Measurements from ENCODE around the gene PPP2R3B.
"Not testable (repeated sequence)": the region's sequence is repeated elsewhere in the genome, so short reads cannot be mapped to it uniquely, and the experiment has no call there.

Gene PPP2R3B

GRCh38 chrX:421646-422391 is 35.1 kb upstream of the PPP2R3B start:
- H3K36me3 Mint-ChIP-seq (ENCODE audit: low read depth), result no peaks in the 10 kb centered on the region
- peaks cover 2% of the 10 kb centered on the region for H3K9me3 Mint-ChIP-seq
- peaks cover 50% of the 10 kb centered on the region for H3K27me3 Mint-ChIP-seq (ENCODE audit: low read depth)
- TF ChIP-seq, protein P1, sequence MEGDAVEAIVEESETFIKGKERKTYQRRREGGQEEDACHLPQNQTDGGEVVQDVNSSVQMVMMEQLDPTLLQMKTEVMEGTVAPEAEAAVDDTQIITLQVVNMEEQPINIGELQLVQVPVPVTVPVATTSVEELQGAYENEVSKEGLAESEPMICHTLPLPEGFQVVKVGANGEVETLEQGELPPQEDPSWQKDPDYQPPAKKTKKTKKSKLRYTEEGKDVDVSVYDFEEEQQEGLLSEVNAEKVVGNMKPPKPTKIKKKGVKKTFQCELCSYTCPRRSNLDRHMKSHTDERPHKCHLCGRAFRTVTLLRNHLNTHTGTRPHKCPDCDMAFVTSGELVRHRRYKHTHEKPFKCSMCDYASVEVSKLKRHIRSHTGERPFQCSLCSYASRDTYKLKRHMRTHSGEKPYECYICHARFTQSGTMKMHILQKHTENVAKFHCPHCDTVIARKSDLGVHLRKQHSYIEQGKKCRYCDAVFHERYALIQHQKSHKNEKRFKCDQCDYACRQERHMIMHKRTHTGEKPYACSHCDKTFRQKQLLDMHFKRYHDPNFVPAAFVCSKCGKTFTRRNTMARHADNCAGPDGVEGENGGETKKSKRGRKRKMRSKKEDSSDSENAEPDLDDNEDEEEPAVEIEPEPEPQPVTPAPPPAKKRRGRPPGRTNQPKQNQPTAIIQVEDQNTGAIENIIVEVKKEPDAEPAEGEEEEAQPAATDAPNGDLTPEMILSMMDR (IDR thresholded peaks at IDR 0.05; ENCODE audit: unreplicated experiment in 3 of 3), result no peak
- H3K4me3 Mint-ChIP-seq, result peak overlapping the region in 1 of 3 experiments; percentile 7
- H3K4me1 Mint-ChIP-seq, result no peaks in the 10 kb centered on the region
- no peak overlapping the region for H3K27ac Mint-ChIP-seq

GRCh38 chrX:420496-421223 is 34.0 kb upstream of the PPP2R3B start:
- Mint-ChIP-seq H3K36me3 (ENCODE audit: low read depth) (no peaks in the 10 kb centered on the region), H3K27me3 (ENCODE audit: low read depth) (peaks cover 44% of the 10 kb centered on the region), H3K4me3 (no peak overlapping the region), H3K4me1 (no peaks in the 10 kb centered on the region), H3K9me3 (peaks cover 2% of the 10 kb centered on the region), H3K27ac (no peak overlapping the region)
- TF ChIP-seq, protein P1 (IDR thresholded peaks at IDR 0.05; ENCODE audit: unreplicated experiment in 3 of 3), result no peak

DNA sequence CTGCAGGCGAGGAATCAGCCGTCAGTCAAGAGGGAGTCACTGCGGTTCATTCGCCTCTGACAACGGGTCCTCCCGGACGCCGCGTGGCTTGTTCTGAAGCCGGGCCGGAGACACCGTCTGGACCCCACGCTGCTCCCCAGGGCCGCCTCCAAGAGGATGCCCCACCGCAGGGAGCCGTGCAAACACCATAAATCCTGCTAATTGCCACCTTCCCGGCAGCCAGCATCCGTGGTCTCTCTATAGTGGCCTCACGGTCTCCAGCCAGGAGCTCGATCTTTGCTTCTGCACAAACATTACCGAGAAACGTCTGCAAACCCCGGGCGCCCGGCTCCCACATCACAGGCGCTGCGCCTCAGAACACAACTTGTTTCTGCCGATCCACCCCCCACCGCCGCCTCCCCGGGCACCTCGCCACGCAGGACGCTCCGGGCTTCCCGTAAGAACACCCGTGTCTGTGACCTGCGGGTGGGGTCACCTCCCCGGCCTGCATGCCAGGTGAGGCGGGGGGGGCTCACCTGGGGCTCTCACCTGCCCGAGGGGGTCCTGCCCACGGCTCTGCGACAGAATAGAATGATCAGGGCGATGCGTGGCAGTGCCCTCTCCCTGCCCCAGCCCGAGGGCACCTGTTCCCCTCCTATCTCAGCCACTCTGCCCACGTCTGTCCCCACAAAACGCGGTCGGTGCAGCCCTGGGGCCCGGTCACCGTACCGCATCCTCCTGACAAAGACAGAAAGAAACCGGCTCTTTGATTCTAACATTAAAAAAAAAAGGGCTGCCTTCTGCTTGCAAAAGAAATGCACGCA is 32.4 kb upstream of the PPP2R3B start:
- Mint-ChIP-seq H3K4me3 (no peak overlapping the region), H3K27ac (no peak overlapping the region)
- TF ChIP-seq, protein P1 (IDR thresholded peaks at IDR 0.05; ENCODE audit: unreplicated experiment in 3 of 3), result no peak

GRCh38 chrX:415498-415897 is 28.8 kb upstream of the PPP2R3B start:
- not testable (repeated sequence) for H3K4me3 Mint-ChIP-seq; H3K9me3 Mint-ChIP-seq; H3K36me3 Mint-ChIP-seq (ENCODE audit: low read depth); H3K27ac Mint-ChIP-seq
- Mint-ChIP-seq H3K4me1 (peaks cover 11% of the 10 kb centered on the region), H3K27me3 (ENCODE audit: low read depth) (peaks cover 60% of the 10 kb centered on the region)

More for the DNA sequence above, 32.4 kb upstream of the PPP2R3B start:
- H3K4me1 Mint-ChIP-seq, result peaks cover 4% of the 10 kb centered on the region
- H3K9me3 Mint-ChIP-seq, result peaks cover 2% of the 10 kb centered on the region
- peaks cover 56% of the 10 kb centered on the region for H3K27me3 Mint-ChIP-seq (ENCODE audit: low read depth)
- no peaks in the 10 kb centered on the region for H3K36me3 Mint-ChIP-seq (ENCODE audit: low read depth)

- no peak overlapping the region for H3K27ac Mint-ChIP-seq
- peaks cover 10% of the 10 kb centered on the region for H3K36me3 Mint-ChIP-seq (ENCODE audit: low read depth)
Measured at GRCh38 chrX:413322-414201, 26.9 kb upstream of the PPP2R3B start.

More at GRCh38 chrX:413322-414201, 26.9 kb upstream of the PPP2R3B start:
- Mint-ChIP-seq H3K4me1 (peaks cover 11% of the 10 kb centered on the region), H3K9me3 (peaks cover 4% of the 10 kb centered on the region), H3K4me3 (peak overlapping the region; percentile 40 to 70 (median 49)), H3K27me3 (ENCODE audit: low read depth) (peaks cover 47% of the 10 kb centered on the region)
- TF ChIP-seq, protein P1 (IDR thresholded peaks at IDR 0.05; ENCODE audit: unreplicated experiment in 3 of 3), result no peak

Data from nephron (organoid).